ENCODE data around the gene DDX1.
"Not testable (repeated sequence)": the region's sequence is repeated elsewhere in the genome, so short reads cannot be mapped to it uniquely, and the experiment has no call there.

The DDX1 gene

GRCh38 chr2:15677141-15677843 is 85.6 kb downstream of the DDX1 start:
- DNase-seq = no peak

DNA sequence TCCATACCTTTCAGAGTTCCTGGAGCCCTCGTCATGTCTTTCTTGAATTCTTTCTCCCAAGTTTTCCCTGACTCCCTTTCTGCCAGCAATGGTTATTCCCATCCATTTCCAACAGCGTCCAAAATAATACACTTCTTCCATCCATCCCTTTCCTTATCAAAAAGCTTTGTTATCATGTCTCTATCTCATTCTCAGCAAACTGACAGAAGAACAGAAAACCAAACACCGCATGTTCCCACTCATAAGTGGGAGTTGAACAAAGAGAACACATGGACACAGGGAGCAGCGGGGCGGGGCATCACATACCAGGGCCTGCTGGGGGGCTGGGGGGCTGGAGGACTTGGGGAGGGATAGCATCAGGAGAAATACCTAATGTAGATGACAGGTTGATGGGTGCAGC is 86.7 kb downstream of the DDX1 start:
- DNase-seq = no peak

GRCh38 chr2:15678909-15679308 is 87.2 kb downstream of the DDX1 start:
- DNase-seq = no peak

- no peak for DNase-seq
Observed at GRCh38 chr2:15679386-15679924, 87.8 kb downstream of the DDX1 start.

GRCh38 chr2:15680132-15680531 is 88.5 kb downstream of the DDX1 start:
- not testable (repeated sequence) for DNase-seq

Measured in NCI-H146 (cell line).